PC-9 (cell line): ENCODE data around the gene SRGAP1. TPM values are rescaled to one million over a fixed set of nuclear protein-coding genes. Genes with fewer than 3 reads are reported as not detected.

ENCODE experiments used
- BruUV-seq: library from RNA; stranded (reverse); fragments of 400-500 nt; replicated peaks from 2 replicates; lab custom pipeline; 2021; lab: Mats Ljungman, UMichigan
- CTCF ChIA-PET: fragments of 300-600 bp; sonication (Branson Sonifier 250); formaldehyde crosslinking; loops from one replicate; lab custom pipeline; 2022; ENCODE audit warnings: antibody characterized with exemption; lab: Charles Lee
- POLR2A ChIA-PET: fragments of 300-600 bp; sonication (Branson Sonifier 250); formaldehyde crosslinking; loops from one replicate; lab custom pipeline; 2022; ENCODE audit warnings: antibody characterized with exemption; ENCODE audit not compliant: unreplicated experiment; lab: Charles Lee
- DNase-seq, 2 experiments: peaks; one replicate each; pipeline versions ENCODE4 v3.0.0 to v3.0.0-alpha.2; 2015 to 2022; ENCODE audit warnings: mixed read lengths in 1 of 2
- H2AFZ ChIP-seq: fragments of 200-600 bp; sonication (generic); 2 replicates; pipeline ENCODE4 v1.8.1; 2017; ENCODE audit warnings: antibody characterized with exemption
- H3F3A ChIP-seq: fragments of 200-600 bp; sonication (generic); 2 replicates; pipeline ENCODE4 v1.8.1; 2017; ENCODE audit warnings: antibody characterized with exemption, mild to moderate bottlenecking, low read depth; ENCODE audit not compliant: insufficient read depth
- H3K27ac ChIP-seq: fragments of 200-600 bp; sonication (generic); 2 replicates; pipeline ENCODE4 v1.6.1; 2016; ENCODE audit warnings: mixed run types
- H3K27me3 ChIP-seq: fragments of 200-600 bp; sonication (generic); 2 replicates; pipeline ENCODE4 v1.6.1; 2016; ENCODE audit warnings: low read depth, mixed run types; ENCODE audit not compliant: insufficient read depth
- H3K36me3 ChIP-seq: fragments of 200-600 bp; sonication (generic); 2 replicates; pipeline ENCODE4 v1.6.1; 2016; ENCODE audit warnings: low read depth, mixed run types
- H3K4me1 ChIP-seq: fragments of 200-600 bp; sonication (generic); replicated peaks from 2 replicates; pipeline ENCODE4 v1.6.1; 2016; ENCODE audit warnings: mixed run types; ENCODE audit not compliant: insufficient read depth
- H3K4me2 ChIP-seq: fragments of 200-600 bp; sonication (generic); 2 replicates; pipeline ENCODE4 v1.6.1; 2017; ENCODE audit warnings: mixed run types
- H3K4me3 ChIP-seq: fragments of 200-600 bp; sonication (generic); 2 replicates; pipeline ENCODE4 v1.6.1; 2016; ENCODE audit warnings: mixed run types
- H3K79me2 ChIP-seq: fragments of 200-600 bp; sonication (generic); 2 replicates; pipeline ENCODE4 v1.6.1; 2017; ENCODE audit warnings: low read depth, mixed run types
- H3K9me2 ChIP-seq: fragments of 200-600 bp; sonication (generic); 2 replicates; pipeline ENCODE4 v1.8.1; 2017; ENCODE audit warnings: mild to moderate bottlenecking; ENCODE audit not compliant: insufficient read depth
- H3K9me3 ChIP-seq: fragments of 200-600 bp; sonication (generic); 2 replicates; pipeline ENCODE4 v1.8.1; 2016; ENCODE audit warnings: low read depth; ENCODE audit not compliant: insufficient read depth
- H4K20me1 ChIP-seq: fragments of 200-600 bp; sonication (generic); 2 replicates; pipeline ENCODE4 v1.8.1; 2017; ENCODE audit not compliant: insufficient read depth
- CTCF ChIP-seq: fragments of 200-600 bp; sonication (generic); conservative IDR thresholded peaks from 2 replicates; pipeline ENCODE4 v1.6.1; 2017; ENCODE audit warnings: mixed run types, antibody characterized with exemption, mild to moderate bottlenecking, moderate library complexity
- EZH2 ChIP-seq: fragments of 200-600 bp; sonication (generic); IDR thresholded peaks from 2 replicates; pipeline ENCODE4 v1.8.0; 2017; ENCODE audit warnings: antibody characterized with exemption, low read depth
- intact Hi-C: fragments of 100-400 bp; cut with micrococcal nuclease; formaldehyde crosslinking; loops from one replicate; pipeline ENCODE4 v1.10.0; 2022; ENCODE audit not compliant: unreplicated experiment
- total RNA-seq: library from RNA; stranded (reverse); gene quantifications from 2 replicates; pipeline ENCODE4 v1.2.3, GENCODE V29; 2021

Gene SRGAP1
- total RNA-seq, 1 experiment from 2014 or later = 24.5 TPM

GRCh38 chr12:63894132-63894531 lies 49.6 kb downstream of the SRGAP1 start:
- ChIA-PET POLR2A (no interaction called here), CTCF (no interaction called here)
- Histone ChIP-seq H3K9me3 (no peaks in the 10 kb centered on the region), H2AFZ (no peak overlapping the region), H3K27ac (no peak overlapping the region), H3K79me2 (peaks cover 96% of the 10 kb centered on the region), H3K4me2 (no peak overlapping the region), H3K36me3 (no peaks in the 10 kb centered on the region), H3K4me1 (peaks cover 21% of the 10 kb centered on the region), H3F3A (peaks cover 15% of the 10 kb centered on the region; the same call in 1 of the 2 replicates), H3K27me3 (no peaks in the 10 kb centered on the region), H3K4me3 (no peak overlapping the region), H3K9me2 (no peaks in the 10 kb centered on the region), H4K20me1 (peaks cover 7% of the 10 kb centered on the region; the same call in 1 of the 2 replicates)
- no peak for DNase-seq
- no peak for TF ChIP-seq EZH2
- no peak for TF ChIP-seq CTCF
- BruUV-seq = no TSS peak
- intact Hi-C loops = no loop called here

- no peaks in the 10 kb centered on the region for H3K27me3 ChIP-seq
- BruUV-seq = no TSS peak
These were observed 51.3 kb downstream of the SRGAP1 start for GRCh38 chr12:63895841-63896240.

GRCh38 chr12:63897931-63898330 lies 53.4 kb downstream of the SRGAP1 start:
- CTCF ChIA-PET = interaction anchor here (0.7 kb wide), 1 partner anchor 197 kb away, joined by 3 read pairs; no protein-coding TSS in a partner anchor
- H3K27me3 ChIP-seq = no peaks in the 10 kb centered on the region
- H3F3A ChIP-seq = peaks cover 44% of the 10 kb centered on the region
- H3K9me3 ChIP-seq = no peaks in the 10 kb centered on the region
- H3K27ac ChIP-seq = peak overlapping the region; percentile 81; the same call in 1 of the 2 replicates
- no TSS peak for BruUV-seq
- no peak for TF ChIP-seq CTCF
- TF ChIP-seq EZH2 = no peak
- H4K20me1 ChIP-seq = 0 out of 2 replicates have a peak, but pooled peaks cover 7% of the 10 kb centered on the region
- H3K9me2 ChIP-seq = no peaks in the 10 kb centered on the region
- no peak overlapping the region for H2AFZ ChIP-seq
- intact Hi-C loops = no loop called here
- H3K79me2 ChIP-seq = peaks cover 98% of the 10 kb centered on the region
- DNase-seq = no peak
- peaks cover 58% of the 10 kb centered on the region for H3K4me1 ChIP-seq
- POLR2A ChIA-PET = interaction anchor here (0.6 to 0.7 kb wide), 2 partner anchors 23 to 190 kb away, joined by 3 to 5 read pairs; no protein-coding TSS in a partner anchor
- H3K4me3 ChIP-seq = no peak overlapping the region
- peak overlapping the region; percentile 13; the same call in 1 of the 2 replicates for H3K4me2 ChIP-seq
- no peaks in the 10 kb centered on the region for H3K36me3 ChIP-seq

More at GRCh38 chr12:63895841-63896240, 51.3 kb downstream of the SRGAP1 start:
- Histone ChIP-seq H3K9me2 (no peaks in the 10 kb centered on the region), H3K27ac (no peak overlapping the region), H3K4me1 (peaks cover 37% of the 10 kb centered on the region), H3F3A (peaks cover 25% of the 10 kb centered on the region; the same call in 1 of the 2 replicates), H3K4me2 (no peak overlapping the region), H3K9me3 (no peaks in the 10 kb centered on the region), H2AFZ (no peak overlapping the region), H3K4me3 (no peak overlapping the region), H4K20me1 (0 out of 2 replicates have a peak, but pooled peaks cover 7% of the 10 kb centered on the region), H3K79me2 (peaks cover 96% of the 10 kb centered on the region), H3K36me3 (no peaks in the 10 kb centered on the region)
- intact Hi-C loops = no loop called here
- DNase-seq = no peak
- POLR2A ChIA-PET = no interaction called here
- no peak for TF ChIP-seq CTCF
- no peak for TF ChIP-seq EZH2
- CTCF ChIA-PET = no interaction called here
